ENCODE data around the gene NRG2.

DNA sequence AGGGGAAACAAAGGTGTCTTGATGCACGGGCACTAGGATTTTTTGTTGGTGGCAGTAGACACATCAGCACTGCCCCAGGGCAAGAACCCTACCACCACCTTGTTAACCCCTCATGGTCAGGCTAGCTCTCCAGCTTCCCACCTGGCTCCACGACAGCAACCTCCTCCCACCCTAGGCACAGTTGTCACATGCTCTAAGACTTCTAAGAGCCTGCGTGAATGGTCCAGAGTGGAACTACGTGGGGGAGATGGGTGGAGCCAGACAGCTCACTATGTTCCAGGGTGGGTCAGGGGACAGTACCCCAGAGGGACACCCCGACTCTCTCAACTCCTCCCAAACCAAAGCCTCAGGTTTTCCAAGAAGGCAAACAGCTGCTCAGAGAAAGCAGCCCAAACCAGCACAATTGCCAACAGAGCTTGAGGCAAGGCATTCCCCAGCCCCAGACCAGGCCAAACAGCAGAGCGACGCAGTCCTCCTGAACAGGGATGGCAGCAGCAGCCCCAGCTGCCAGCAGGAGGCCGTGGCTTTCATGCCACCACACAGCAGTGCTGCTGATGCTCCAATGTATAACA, 78.0 kb downstream of the NRG2 start:
- TF ChIP-seq, protein P1, sequence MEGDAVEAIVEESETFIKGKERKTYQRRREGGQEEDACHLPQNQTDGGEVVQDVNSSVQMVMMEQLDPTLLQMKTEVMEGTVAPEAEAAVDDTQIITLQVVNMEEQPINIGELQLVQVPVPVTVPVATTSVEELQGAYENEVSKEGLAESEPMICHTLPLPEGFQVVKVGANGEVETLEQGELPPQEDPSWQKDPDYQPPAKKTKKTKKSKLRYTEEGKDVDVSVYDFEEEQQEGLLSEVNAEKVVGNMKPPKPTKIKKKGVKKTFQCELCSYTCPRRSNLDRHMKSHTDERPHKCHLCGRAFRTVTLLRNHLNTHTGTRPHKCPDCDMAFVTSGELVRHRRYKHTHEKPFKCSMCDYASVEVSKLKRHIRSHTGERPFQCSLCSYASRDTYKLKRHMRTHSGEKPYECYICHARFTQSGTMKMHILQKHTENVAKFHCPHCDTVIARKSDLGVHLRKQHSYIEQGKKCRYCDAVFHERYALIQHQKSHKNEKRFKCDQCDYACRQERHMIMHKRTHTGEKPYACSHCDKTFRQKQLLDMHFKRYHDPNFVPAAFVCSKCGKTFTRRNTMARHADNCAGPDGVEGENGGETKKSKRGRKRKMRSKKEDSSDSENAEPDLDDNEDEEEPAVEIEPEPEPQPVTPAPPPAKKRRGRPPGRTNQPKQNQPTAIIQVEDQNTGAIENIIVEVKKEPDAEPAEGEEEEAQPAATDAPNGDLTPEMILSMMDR (IDR thresholded peaks at IDR 0.05) = no peak
- TF ChIP-seq POLR2A (IDR thresholded peaks at IDR 0.05) = no peak

Data from body of pancreas (tissue), 4 donors.